Aorta (tissue), 5 donors: Measurements from ENCODE around the gene LTB4R2. TPM values are rescaled to one million over a fixed set of nuclear protein-coding genes. Genes with fewer than 3 reads are reported as not detected.

Experiments
- ATAC-seq: fragments of 200-7000 bp; cut with Tn5 transposase; one replicate; pipeline ENCODE4 v1.9.1; 2022; ENCODE audit warnings: moderate library complexity; ENCODE audit not compliant: low FRiP score
- DNase-seq, 2 donors: peaks; one replicate each; pipeline ENCODE4 v3.0.0-alpha.2; 2020
- H3K27ac ChIP-seq, 2 donors: one replicate each; pipeline ENCODE4 v1.5.1; 2013; ENCODE audit warnings: low read length in 2 of 2, mild to moderate bottlenecking in 2 of 2, moderate library complexity in 2 of 2, control low read depth in 1 of 2, inconsistent platforms in 1 of 2, low read depth in 1 of 2
- H3K27me3 ChIP-seq, 2 donors: one replicate each; pipeline ENCODE4 v1.6.1; 2013; ENCODE audit warnings: control low read depth in 1 of 2, low read length in 1 of 2, mild to moderate bottlenecking in 1 of 2, moderate library complexity in 1 of 2; ENCODE audit not compliant: insufficient read depth in 2 of 2, control insufficient read depth in 1 of 2
- H3K36me3 ChIP-seq, 2 donors: one replicate each; pipeline ENCODE4 v1.6.1; 2013; ENCODE audit warnings: control low read depth in 1 of 2, low read length in 1 of 2, mild to moderate bottlenecking in 1 of 2; ENCODE audit not compliant: insufficient read depth in 2 of 2, control insufficient read depth in 1 of 2
- H3K4me1 ChIP-seq, 2 donors: one replicate each; pipeline ENCODE4 v1.6.1; 2013; ENCODE audit warnings: low read length in 2 of 2, control low read depth in 1 of 2, mild to moderate bottlenecking in 1 of 2, moderate library complexity in 1 of 2; ENCODE audit not compliant: insufficient read depth in 2 of 2, control insufficient read depth in 1 of 2
- H3K4me3 ChIP-seq, 2 donors: one replicate each; pipeline ENCODE4 v1.5.1; 2013; ENCODE audit warnings: low read length in 2 of 2, control low read depth in 1 of 2, mild to moderate bottlenecking in 1 of 2
- H3K9me3 ChIP-seq: one replicate; pipeline ENCODE4 v1.6.1; 2013; ENCODE audit warnings: mild to moderate bottlenecking, low read length; ENCODE audit not compliant: control insufficient read depth
- WGBS, 2 donors: extraction: QIAGEN DNeasy Blood & Tissue Kit; methylation state at CpG; one replicate each; pipeline ENCODE4 v1.1.7; 2013; 5-methylcytosine and 5-hydroxymethylcytosine counted together
- intact Hi-C, 2 donors: fragments of 100-400 bp; cut with DNase I; formaldehyde crosslinking; loops; one replicate each; pipeline versions ENCODE4 v1.14.2 to v1.15.0; 2022
- polyA plus RNA-seq, 2 donors: library from polyadenylated mRNA; stranded (reverse); fragments of 200-250 nt; gene quantifications; one replicate each; pipeline ENCODE4 v1.2.3, GENCODE V29; 2013
- total RNA-seq, 2 donors: library from RNA; stranded (reverse); fragmentation: NEBNext Ultra II Directional; extraction: Animal tissue kit (Norgen Biotek cat#: 25700); gene quantifications; one replicate each; pipeline ENCODE4 v1.2.1, GENCODE V29; 2021
- donor health status: healthy with polysubstance abuse.
- donor health status: Bipolar disorder and iron deficiency.
- donor health status: DM: no; HTN: no; CAD: no.
- donor health status: DM: no; HTN: no; CAD: no.
- donor health status: DM: yes; HTN: yes; CAD: no.

The LTB4R2 gene
- total and polyA plus RNA-seq, 4 donors, result 0.38 to 5.5 (median 2.3) TPM

DNA sequence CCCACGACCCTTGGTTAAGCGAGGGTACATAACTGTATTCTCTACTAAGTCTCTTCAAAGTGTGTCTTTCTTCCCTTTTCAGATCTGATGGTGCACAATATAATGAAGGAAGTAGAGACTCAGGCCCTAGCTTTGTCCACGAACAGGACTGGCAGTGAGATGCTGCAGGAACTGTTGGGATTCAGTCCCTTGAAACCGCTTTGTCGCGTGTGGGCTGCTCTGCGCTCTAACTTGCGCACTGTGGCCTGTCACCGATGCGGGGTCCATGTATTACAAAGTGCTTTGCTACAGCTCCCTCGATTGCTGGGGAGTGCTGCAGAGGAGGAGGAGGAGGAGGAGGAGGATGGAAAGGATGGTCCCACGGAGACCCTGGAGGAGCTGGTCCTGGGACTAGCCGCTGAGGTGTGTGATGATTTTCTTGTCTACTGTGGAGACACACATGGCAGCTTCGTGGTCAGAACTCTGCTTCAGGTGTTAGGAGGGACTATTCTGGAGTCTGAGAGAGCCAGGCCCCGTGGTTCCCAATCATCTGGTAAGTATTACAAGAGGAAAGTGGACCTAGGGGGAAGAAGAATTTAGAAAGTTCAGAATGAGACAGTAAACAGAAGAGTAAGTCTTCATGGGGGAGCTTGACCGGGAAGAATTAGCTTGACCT, 9.5 kb upstream of the LTB4R2 start:
- ATAC-seq (no peak), DNase-seq (no peak)
- H3K4me3 ChIP-seq, result peak overlapping the region; percentile 53 to 90
- no peaks in the 10 kb centered on the region for H3K27me3 ChIP-seq
- no peaks in the 10 kb centered on the region for H3K4me1 ChIP-seq
- H3K36me3 ChIP-seq, result peaks cover 0 to 6% of the 10 kb centered on the region in 2 donors
- 30 to 31% methylated on average over 16 of the region's 16 CpGs for WGBS, 2 donors
- H3K27ac ChIP-seq, result no peak overlapping the region
- intact Hi-C loops, result no loop called here
- H3K9me3 ChIP-seq, result no peaks in the 10 kb centered on the region

- H3K27me3 ChIP-seq, result no peaks in the 10 kb centered on the region
- no peaks in the 10 kb centered on the region for H3K4me1 ChIP-seq
- H3K27ac ChIP-seq, result no peak overlapping the region
- intact Hi-C loops, result no loop called here
- 95 to 96% methylated on average over 11 of the region's 11 CpGs for WGBS, 2 donors
- peaks cover 0 to 16% of the 10 kb centered on the region in 2 donors for H3K36me3 ChIP-seq
- no peaks in the 10 kb centered on the region for H3K9me3 ChIP-seq
- ATAC-seq (no peak), DNase-seq (no peak)
- no peak overlapping the region for H3K4me3 ChIP-seq
Measured at GRCh38 chr14:24304019-24304387, 5.9 kb upstream of the LTB4R2 start.

GRCh38 chr14:24307156-24307574, 2.8 kb upstream of the LTB4R2 start:
- ATAC-seq, result no peak
- DNase-seq, result no peak
- H3K27ac ChIP-seq, result no peak overlapping the region
- H3K36me3 ChIP-seq, result peaks cover 0 to 16% of the 10 kb centered on the region in 2 donors
- WGBS, 2 donors, result 80 to 82% methylated on average over 11 of the region's 11 CpGs
- H3K9me3 ChIP-seq, result no peaks in the 10 kb centered on the region
- H3K4me3 ChIP-seq, result no peak overlapping the region
- intact Hi-C loops, result no loop called here
- H3K27me3 ChIP-seq, result no peaks in the 10 kb centered on the region
- no peaks in the 10 kb centered on the region for H3K4me1 ChIP-seq

DNA sequence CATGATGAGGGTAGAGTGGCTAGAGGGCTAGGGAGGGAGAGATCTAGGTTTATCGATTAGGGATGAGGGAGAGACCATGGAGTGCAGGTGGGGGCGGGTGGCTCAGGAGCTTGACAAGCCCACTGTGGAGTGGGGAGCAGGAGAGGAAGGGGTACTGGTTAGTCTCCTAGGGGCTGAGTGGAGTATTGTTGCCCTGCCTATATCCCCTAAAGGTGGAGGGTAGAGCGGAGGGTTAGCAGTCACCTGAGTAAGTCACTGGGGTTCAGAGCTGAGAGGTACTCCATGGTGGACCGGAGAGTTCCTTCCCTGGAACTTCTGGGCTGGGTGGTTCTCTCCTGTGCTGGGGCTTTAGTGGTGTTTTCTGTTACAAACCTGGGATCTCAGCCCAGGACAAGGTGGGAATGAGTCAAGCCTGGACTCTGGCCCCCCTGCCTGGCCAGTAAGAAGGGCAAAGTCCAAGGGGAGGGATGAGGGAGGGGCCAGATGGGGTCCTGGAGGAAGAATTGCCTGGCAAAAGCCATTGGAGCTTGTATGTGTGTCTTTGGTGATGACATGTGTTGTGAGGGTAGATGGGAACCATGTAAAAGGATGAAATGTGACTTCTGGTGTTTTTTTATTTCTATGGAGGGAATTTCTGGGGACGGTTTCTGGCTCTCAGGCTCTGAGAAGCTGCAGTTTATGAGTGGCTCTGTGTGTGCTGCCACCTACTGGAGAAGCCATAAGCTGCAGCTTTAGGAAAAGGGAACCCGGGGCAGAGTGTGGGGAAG, 2.2 kb upstream of the LTB4R2 start, which contains the start of gene CIDEB:
Gene CIDEB (minus strand): TSS at position 403 of the 767 bp plus-strand sequence. CDS start 119 bp downstream, at position 284.
- WGBS, 2 donors, result 55 to 59% methylated on average over 6 of the region's 6 CpGs
- Histone ChIP-seq H3K4me3 (no peak within 1 kb of the TSS), H3K9me3 (no peaks in the 10 kb centered on the region), H3K4me1 (no peaks in the 10 kb centered on the region), H3K36me3 (peaks cover 0 to 16% of the 10 kb centered on the region in 2 donors), H3K27ac (no peak within 1 kb of the TSS), H3K27me3 (no peaks in the 10 kb centered on the region)
- DNase-seq, result peak in 1 of 2 donors; percentile 67
- intact Hi-C loops, result no loop called here
- ATAC-seq, result peak; percentile 45

- Histone ChIP-seq H3K4me3 (no peak overlapping the region), H3K9me3 (no peaks in the 10 kb centered on the region), H3K27ac (no peak overlapping the region), H3K36me3 (peaks cover 0 to 16% of the 10 kb centered on the region in 2 donors), H3K27me3 (no peaks in the 10 kb centered on the region), H3K4me1 (no peaks in the 10 kb centered on the region)
- DNase-seq (no peak), ATAC-seq (no peak)
- intact Hi-C loops, result no loop called here
- 90 to 91% methylated on average over 7 of the region's 7 CpGs for WGBS, 2 donors
Measured at GRCh38 chr14:24308342-24309124, 1.4 kb upstream of the LTB4R2 start.

GRCh38 chr14:24310265-24310645, 315 bp downstream of the LTB4R2 start:
- intact Hi-C loops, result no loop called here
- no peaks in the 10 kb centered on the region for H3K4me1 ChIP-seq
- H3K27ac ChIP-seq, result peak overlapping the region in 1 of 2 donors; percentile 45
- peaks cover 0 to 10% of the 10 kb centered on the region in 2 donors for H3K36me3 ChIP-seq
- no peak overlapping the region for H3K4me3 ChIP-seq
- H3K9me3 ChIP-seq, result no peaks in the 10 kb centered on the region
- ATAC-seq (no peak), DNase-seq (no peak)
- no peaks in the 10 kb centered on the region for H3K27me3 ChIP-seq
- 26% methylated on average over 5 of the region's 5 CpGs for WGBS, 2 donors

DNA sequence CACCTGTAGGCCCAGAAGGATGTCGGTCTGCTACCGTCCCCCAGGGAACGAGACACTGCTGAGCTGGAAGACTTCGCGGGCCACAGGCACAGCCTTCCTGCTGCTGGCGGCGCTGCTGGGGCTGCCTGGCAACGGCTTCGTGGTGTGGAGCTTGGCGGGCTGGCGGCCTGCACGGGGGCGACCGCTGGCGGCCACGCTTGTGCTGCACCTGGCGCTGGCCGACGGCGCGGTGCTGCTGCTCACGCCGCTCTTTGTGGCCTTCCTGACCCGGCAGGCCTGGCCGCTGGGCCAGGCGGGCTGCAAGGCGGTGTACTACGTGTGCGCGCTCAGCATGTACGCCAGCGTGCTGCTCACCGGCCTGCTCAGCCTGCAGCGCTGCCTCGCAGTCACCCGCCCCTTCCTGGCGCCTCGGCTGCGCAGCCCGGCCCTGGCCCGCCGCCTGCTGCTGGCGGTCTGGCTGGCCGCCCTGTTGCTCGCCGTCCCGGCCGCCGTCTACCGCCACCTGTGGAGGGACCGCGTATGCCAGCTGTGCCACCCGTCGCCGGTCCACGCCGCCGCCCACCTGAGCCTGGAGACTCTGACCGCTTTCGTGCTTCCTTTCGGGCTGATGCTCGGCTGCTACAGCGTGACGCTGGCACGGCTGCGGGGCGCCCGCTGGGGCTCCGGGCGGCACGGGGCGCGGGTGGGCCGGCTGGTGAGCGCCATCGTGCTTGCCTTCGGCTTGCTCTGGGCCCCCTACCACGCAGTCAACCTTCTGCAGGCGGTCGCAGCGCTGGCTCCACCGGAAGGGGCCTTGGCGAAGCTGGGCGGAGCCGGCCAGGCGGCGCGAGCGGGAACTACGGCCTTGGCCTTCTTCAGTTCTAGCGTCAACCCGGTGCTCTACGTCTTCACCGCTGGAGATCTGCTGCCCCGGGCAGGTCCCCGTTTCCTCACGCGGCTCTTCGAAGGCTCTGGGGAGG, 985 bp downstream of the LTB4R2 start, which contains the start of gene LTB4R:
Gene LTB4R (plus strand): TSS at position 857 of the 959 bp plus-strand sequence. CDS start 4,150 bp downstream, outside the sequence.
- Histone ChIP-seq H3K4me1 (no peaks in the 10 kb centered on the region), H3K9me3 (no peaks in the 10 kb centered on the region), H3K36me3 (peaks cover 0 to 6% of the 10 kb centered on the region in 2 donors), H3K27me3 (no peaks in the 10 kb centered on the region), H3K4me3 (peak within 1 kb of the TSS in 1 of 2 donors; percentile 19), H3K27ac (peak within 1 kb of the TSS in 1 of 2 donors; percentile 45)
- intact Hi-C loops, result no loop called here
- ATAC-seq (peak; percentile 84), DNase-seq (peak; percentile 84 to 92)
- WGBS, 2 donors, result 9% methylated on average over 86 to 99 of the region's 99 CpGs
